Measurements from ENCODE around the gene PAM.

PAM gene

GRCh38 chr5:102933721-102934459 is 178.8 kb downstream of the PAM start:
- no peak for DNase-seq (ENCODE audit: low read depth in 2 of 2)

GRCh38 chr5:102937894-102938293 is 182.8 kb downstream of the PAM start:
- no peak for DNase-seq (ENCODE audit: low read depth in 2 of 2)

GRCh38 chr5:102941111-102941510 is 186.0 kb downstream of the PAM start:
- DNase-seq (ENCODE audit: low read depth in 2 of 2) = no peak

- no peak for DNase-seq (ENCODE audit: low read depth in 2 of 2)
Measured at GRCh38 chr5:102946414-102946813, 191.3 kb downstream of the PAM start.

- no peak for DNase-seq (ENCODE audit: low read depth in 2 of 2)
Measured at GRCh38 chr5:102946971-102947370, 191.9 kb downstream of the PAM start.

- no peak for DNase-seq (ENCODE audit: low read depth in 2 of 2)
Measured at GRCh38 chr5:102955488-102955887, 200.4 kb downstream of the PAM start.

GRCh38 chr5:102956599-102956998 is 201.5 kb downstream of the PAM start:
- no peak for DNase-seq (ENCODE audit: low read depth in 2 of 2)

- DNase-seq (ENCODE audit: low read depth in 2 of 2) = no peak
Measured at GRCh38 chr5:102957141-102957540, 202.0 kb downstream of the PAM start.

GRCh38 chr5:102958481-102959011 is 203.4 kb downstream of the PAM start:
- no peak for DNase-seq (ENCODE audit: low read depth in 2 of 2)

- DNase-seq (ENCODE audit: low read depth in 2 of 2) = no peak
Measured at GRCh38 chr5:102959055-102959454, 203.9 kb downstream of the PAM start.

GRCh38 chr5:102961671-102962070 is 206.6 kb downstream of the PAM start:
- no peak for DNase-seq (ENCODE audit: low read depth in 2 of 2)

GRCh38 chr5:102965653-102966052 is 210.5 kb downstream of the PAM start:
- DNase-seq (ENCODE audit: low read depth in 2 of 2) = no peak

- no peak for DNase-seq (ENCODE audit: low read depth in 2 of 2)
Measured at GRCh38 chr5:102969641-102970040, 214.5 kb downstream of the PAM start.

GRCh38 chr5:102971676-102972293 is 216.7 kb downstream of the PAM start:
- no peak for DNase-seq (ENCODE audit: low read depth in 2 of 2)

GRCh38 chr5:102974177-102974576 is 219.1 kb downstream of the PAM start:
- no peak for DNase-seq (ENCODE audit: low read depth in 2 of 2)

- no peak for DNase-seq (ENCODE audit: low read depth in 2 of 2)
Measured at GRCh38 chr5:102975045-102975444, 219.9 kb downstream of the PAM start.

- DNase-seq (ENCODE audit: low read depth in 2 of 2) = no peak
Measured at GRCh38 chr5:102975457-102976182, 220.5 kb downstream of the PAM start.

GRCh38 chr5:102981957-102982635 is 227.0 kb downstream of the PAM start:
- DNase-seq (ENCODE audit: low read depth in 2 of 2) = no peak

GRCh38 chr5:102986074-102986473 is 231.0 kb downstream of the PAM start:
- DNase-seq (ENCODE audit: low read depth in 2 of 2) = no peak

- DNase-seq (ENCODE audit: low read depth in 2 of 2) = no peak
Measured at GRCh38 chr5:102988459-102988858, 233.4 kb downstream of the PAM start.

- no peak for DNase-seq (ENCODE audit: low read depth in 2 of 2)
Measured at GRCh38 chr5:102991802-102992201, 236.7 kb downstream of the PAM start.

GRCh38 chr5:102996011-102996575 is 241.0 kb downstream of the PAM start:
- no peak for DNase-seq (ENCODE audit: low read depth in 2 of 2)
